ENCODE measurements around the gene FNDC3B.
"Not testable (repeated sequence)": the region's sequence is repeated elsewhere in the genome, so short reads cannot be mapped to it uniquely, and the experiment has no call there.

Gene FNDC3B

DNA sequence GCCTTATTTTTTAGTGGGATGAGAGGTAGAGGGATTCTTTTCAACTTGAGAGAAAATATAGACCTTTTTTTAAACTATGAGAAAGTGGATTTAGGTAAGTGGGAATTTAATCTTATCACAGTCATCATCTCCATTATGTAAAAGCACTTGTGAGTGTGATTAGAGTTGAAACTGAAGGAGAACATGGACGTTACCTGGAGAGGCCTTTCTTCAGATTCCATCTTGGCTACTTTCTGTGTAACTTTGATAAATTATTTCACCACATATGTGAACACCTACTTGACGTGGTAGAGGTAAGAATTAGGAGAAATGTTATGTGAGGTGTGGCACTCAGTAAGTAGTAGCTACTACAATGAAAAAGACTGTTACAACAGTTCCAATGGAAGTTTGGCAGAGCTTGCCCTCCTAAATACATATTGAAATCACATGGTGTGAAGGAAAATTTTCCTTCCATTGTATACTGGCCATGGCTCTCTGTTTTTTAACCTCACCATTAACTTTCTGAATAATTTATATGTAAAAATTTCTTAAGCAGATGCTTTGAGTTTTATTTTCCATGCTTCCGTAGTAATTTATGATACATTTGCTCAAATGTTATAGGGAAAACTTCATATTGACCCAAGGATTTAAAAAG lies 193.3 kb downstream of the FNDC3B start:
- DNase-seq (ENCODE audit: low read depth in 1 of 2, low spot score in 1 of 2) = no peak

GRCh38 chr3:172233474-172234277 lies 194.3 kb downstream of the FNDC3B start:
- DNase-seq (ENCODE audit: low read depth in 1 of 2, low spot score in 1 of 2) = no peak

DNA sequence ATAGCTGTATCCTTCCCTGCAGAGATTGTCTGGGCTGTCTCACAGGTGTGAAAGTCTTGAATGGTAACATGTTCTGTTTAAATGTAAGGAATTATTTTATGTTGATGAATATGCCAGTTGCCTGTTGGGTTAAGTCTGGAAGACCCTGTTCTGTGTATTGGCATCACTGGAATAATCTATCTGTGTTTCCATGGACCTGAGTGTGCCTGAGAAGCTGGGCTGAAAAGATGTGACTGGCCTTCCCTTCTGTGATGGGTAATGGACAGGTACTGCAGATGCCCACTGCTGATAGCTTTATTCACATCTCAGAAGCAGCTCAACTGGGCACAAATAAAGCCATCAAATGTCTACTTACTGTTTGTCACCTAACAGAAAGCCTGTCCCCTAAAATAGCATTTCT lies 196.3 kb downstream of the FNDC3B start:
- no peak for DNase-seq (ENCODE audit: low read depth in 1 of 2, low spot score in 1 of 2)

GRCh38 chr3:172236771-172237742 lies 197.7 kb downstream of the FNDC3B start:
- no peak for DNase-seq (ENCODE audit: low read depth in 1 of 2, low spot score in 1 of 2)

DNA sequence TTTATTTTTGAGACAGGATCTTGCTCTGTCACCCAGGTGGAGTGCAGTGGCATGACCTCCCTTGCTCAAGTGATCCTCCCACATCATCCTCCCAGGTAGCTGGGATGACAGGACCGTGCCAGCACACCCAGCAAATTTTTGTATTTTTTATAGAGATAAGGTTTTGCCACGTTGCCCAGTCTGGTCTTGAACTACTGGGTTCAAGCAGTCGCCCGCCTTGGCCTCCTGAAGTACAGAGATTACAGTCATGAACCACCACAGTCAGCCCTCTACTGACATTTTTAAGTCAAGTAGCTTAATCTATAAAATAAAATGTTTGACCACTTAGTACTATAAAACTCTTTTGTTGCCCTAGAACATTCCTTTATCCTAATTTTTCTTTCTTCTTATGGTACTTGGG lies 198.8 kb downstream of the FNDC3B start:
- DNase-seq (ENCODE audit: low read depth in 1 of 2, low spot score in 1 of 2) = no peak

- DNase-seq (ENCODE audit: low read depth in 1 of 2, low spot score in 1 of 2) = no peak
Measured at GRCh38 chr3:172239218-172239790, 199.9 kb downstream of the FNDC3B start.

- no peak for DNase-seq (ENCODE audit: low read depth in 1 of 2, low spot score in 1 of 2)
Measured at GRCh38 chr3:172241405-172241804, 202.0 kb downstream of the FNDC3B start.

DNA sequence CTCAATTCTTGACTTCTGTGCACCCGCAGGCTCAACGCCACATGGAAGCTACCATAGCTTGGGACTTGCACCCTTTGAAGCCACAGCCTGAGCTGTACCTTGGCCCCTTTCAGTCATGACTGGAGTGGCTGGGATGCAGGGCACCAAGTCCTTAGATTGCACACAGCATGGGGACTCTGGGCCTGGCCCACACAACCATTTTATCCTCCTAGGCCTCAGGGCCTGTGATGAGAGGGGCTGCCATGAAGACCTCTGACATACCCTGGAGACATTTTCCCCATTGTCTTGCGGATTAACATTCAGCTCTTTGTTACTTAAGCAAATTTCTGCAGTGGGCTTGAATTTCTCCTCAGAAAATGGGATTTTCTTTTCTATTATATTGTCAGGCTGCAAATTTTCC lies 203.1 kb downstream of the FNDC3B start:
- not testable (repeated sequence) for DNase-seq (ENCODE audit: low read depth in 1 of 2, low spot score in 1 of 2)

- DNase-seq (ENCODE audit: low read depth in 1 of 2, low spot score in 1 of 2) = not testable (repeated sequence)
Measured at GRCh38 chr3:172243376-172243775, 204.0 kb downstream of the FNDC3B start.

DNA sequence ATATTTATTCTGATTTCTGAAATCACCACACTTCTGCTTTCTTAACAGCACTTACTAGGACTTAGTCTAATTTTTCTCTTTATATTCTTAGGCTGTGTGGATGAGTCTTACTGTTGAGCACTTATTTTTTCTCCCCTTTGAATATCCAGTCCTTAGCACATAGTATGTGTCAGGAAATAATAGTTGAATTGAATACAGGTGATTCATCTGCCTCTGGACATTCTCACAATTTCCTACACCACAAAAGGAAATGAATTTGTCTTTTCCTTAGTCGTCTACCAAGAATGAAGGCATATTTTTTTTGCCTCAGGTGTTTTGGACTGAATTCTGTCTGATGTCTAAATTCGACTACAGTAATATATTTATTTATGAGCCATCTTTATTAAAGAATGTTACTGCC lies 204.6 kb downstream of the FNDC3B start:
- no peak for DNase-seq (ENCODE audit: low read depth in 1 of 2, low spot score in 1 of 2)

DNA sequence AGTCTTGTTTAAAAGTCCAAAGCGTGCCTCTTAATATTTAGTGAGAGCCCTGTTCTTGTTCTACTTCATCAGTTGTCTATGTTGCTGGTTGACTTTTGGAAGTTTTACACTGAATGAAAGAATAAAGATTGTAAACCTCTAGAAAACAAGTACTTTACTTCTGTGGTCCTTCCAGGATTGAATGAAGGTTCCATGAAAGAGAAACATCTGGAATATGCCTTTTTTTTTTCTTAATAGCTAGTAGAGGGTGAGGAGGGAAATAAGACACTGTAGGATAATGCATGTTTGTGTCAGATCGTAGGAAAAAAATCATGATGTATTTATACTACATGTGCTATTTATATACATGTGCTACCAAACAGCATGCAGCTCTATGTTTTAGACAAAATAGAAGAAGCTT lies 205.9 kb downstream of the FNDC3B start:
- no peak for DNase-seq (ENCODE audit: low read depth in 1 of 2, low spot score in 1 of 2)

- DNase-seq (ENCODE audit: low read depth in 1 of 2, low spot score in 1 of 2) = no peak
Measured at GRCh38 chr3:172246107-172246844, 206.9 kb downstream of the FNDC3B start.

- DNase-seq (ENCODE audit: low read depth in 1 of 2, low spot score in 1 of 2) = no peak
Measured at GRCh38 chr3:172247525-172248274, 208.3 kb downstream of the FNDC3B start.

GRCh38 chr3:172249039-172249438 lies 209.7 kb downstream of the FNDC3B start:
- DNase-seq (ENCODE audit: low read depth in 1 of 2, low spot score in 1 of 2) = no peak

DNA sequence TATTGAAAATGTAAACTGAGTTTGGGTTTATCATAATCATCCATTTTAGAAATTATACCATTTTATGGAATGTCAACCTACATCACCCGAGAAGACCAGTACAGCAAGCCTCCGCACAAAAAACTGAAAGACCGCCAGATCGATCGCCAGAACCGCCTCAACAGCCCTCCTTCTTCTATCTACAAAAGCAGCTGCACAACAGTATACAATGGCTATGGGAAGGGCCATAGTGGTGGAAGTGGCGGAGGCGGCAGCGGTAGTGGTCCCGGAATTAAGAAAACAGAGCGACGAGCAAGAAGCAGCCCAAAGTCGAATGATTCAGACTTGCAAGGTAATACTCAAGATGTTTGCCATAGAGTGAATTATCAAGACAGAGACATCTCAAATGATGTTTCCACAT lies 211.8 kb downstream of the FNDC3B start:
- DNase-seq (ENCODE audit: low read depth in 1 of 2, low spot score in 1 of 2) = no peak

GRCh38 chr3:172253200-172253599 lies 213.8 kb downstream of the FNDC3B start:
- no peak for DNase-seq (ENCODE audit: low read depth in 1 of 2, low spot score in 1 of 2)

- no peak for DNase-seq (ENCODE audit: low read depth in 1 of 2, low spot score in 1 of 2)
Measured at GRCh38 chr3:172254542-172254941, 215.2 kb downstream of the FNDC3B start.

- not testable (repeated sequence) for DNase-seq (ENCODE audit: low read depth in 1 of 2, low spot score in 1 of 2)
Measured at GRCh38 chr3:172255321-172255720, 215.9 kb downstream of the FNDC3B start.

GRCh38 chr3:172256101-172256734 lies 216.8 kb downstream of the FNDC3B start:
- no peak for DNase-seq (ENCODE audit: low read depth in 1 of 2, low spot score in 1 of 2)
